ENCODE data around the gene RGMA.
A peak's percentile ranks its signal among the peaks of the same experiment; 100 is the strongest.

RGMA gene

GRCh38 chr15:93037820-93038705 lies 50.9 kb downstream of the RGMA start:
- Histone ChIP-seq H3K27me3 (replicated peaks) (no peaks in the 10 kb centered on the region), H3K27ac (no peak overlapping the region), H3K36me3 (replicated peaks) (no peaks in the 10 kb centered on the region), H3K4me3 (ENCODE audit: low read depth, low read length) (no peak overlapping the region)
- DNase-seq, result no peak
- TF ChIP-seq CTCF (IDR thresholded peaks at IDR 0.05; ENCODE audit: low read depth, low read length, missing control alignments), result no peak
- in situ Hi-C loops (cut with HindIII; ENCODE audit: low pct_ligation_motif_present, low sequenced_read_pairs), result no loop called here

GRCh38 chr15:93036951-93037819 lies 51.8 kb downstream of the RGMA start:
- no peaks in the 10 kb centered on the region for H3K27me3 ChIP-seq (replicated peaks)
- DNase-seq, result peak; percentile 25
- in situ Hi-C loops (cut with HindIII; ENCODE audit: low pct_ligation_motif_present, low sequenced_read_pairs), result no loop called here
- no peaks in the 10 kb centered on the region for H3K36me3 ChIP-seq (replicated peaks)
- no peak overlapping the region for H3K27ac ChIP-seq
- no peak overlapping the region for H3K4me3 ChIP-seq (ENCODE audit: low read depth, low read length)
- peak; percentile 47 for TF ChIP-seq CTCF (IDR thresholded peaks at IDR 0.05; ENCODE audit: low read depth, low read length, missing control alignments)

GRCh38 chr15:93035953-93036810 lies 52.8 kb downstream of the RGMA start:
- peak; percentile 74 for TF ChIP-seq CTCF (IDR thresholded peaks at IDR 0.05; ENCODE audit: low read depth, low read length, missing control alignments)
- in situ Hi-C loops (cut with HindIII; ENCODE audit: low pct_ligation_motif_present, low sequenced_read_pairs), result no loop called here
- Histone ChIP-seq H3K4me3 (ENCODE audit: low read depth, low read length) (no peak overlapping the region), H3K27me3 (replicated peaks) (no peaks in the 10 kb centered on the region), H3K27ac (no peak overlapping the region), H3K36me3 (replicated peaks) (no peaks in the 10 kb centered on the region)
- no peak for DNase-seq

DNA sequence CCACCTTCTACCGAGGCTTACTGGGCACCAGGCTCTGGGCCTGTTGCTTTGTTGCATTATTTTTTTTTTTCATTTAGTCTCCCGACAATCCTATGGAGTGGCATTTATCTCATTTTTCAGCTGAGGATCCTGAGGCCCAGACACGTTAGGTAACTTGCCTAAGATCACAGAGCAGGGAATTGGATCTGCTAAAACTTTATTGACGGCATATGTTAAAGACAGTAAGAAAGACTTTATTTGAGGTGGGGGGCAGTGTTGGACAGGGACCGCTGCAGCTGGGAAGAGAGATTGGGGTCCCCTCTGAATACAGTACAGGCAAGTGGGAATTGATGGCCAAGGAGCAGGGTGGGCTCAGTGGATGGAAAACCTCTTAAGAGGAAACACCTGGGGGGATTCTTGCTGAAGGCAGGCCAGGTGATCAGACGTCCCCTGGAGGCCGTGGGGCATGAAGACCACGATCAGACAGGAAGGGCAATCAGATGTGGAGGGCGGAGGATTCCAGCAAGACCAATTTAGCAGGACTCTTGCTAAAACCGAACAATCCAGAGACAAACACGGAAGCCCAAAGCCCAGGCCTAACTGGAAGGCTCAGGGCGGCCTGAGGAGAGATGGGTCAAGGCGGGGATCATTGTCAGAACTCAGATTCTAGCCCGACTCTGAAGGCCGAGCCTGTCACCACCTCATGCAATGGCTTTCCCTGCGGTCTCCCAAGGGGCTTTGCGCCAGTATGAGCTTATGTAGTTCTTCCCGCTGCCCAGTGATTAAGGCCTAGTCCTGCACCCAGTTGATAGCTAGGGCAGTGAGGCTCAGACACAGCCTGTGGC lies 53.7 kb downstream of the RGMA start:
- DNase-seq, result no peak
- TF ChIP-seq CTCF (IDR thresholded peaks at IDR 0.05; ENCODE audit: low read depth, low read length, missing control alignments), result no peak
- H3K4me3 ChIP-seq (ENCODE audit: low read depth, low read length), result no peak overlapping the region
- in situ Hi-C loops (cut with HindIII; ENCODE audit: low pct_ligation_motif_present, low sequenced_read_pairs), result no loop called here
- H3K27ac ChIP-seq, result no peak overlapping the region
- no peaks in the 10 kb centered on the region for H3K27me3 ChIP-seq (replicated peaks)
- H3K36me3 ChIP-seq (replicated peaks), result no peaks in the 10 kb centered on the region

DNA sequence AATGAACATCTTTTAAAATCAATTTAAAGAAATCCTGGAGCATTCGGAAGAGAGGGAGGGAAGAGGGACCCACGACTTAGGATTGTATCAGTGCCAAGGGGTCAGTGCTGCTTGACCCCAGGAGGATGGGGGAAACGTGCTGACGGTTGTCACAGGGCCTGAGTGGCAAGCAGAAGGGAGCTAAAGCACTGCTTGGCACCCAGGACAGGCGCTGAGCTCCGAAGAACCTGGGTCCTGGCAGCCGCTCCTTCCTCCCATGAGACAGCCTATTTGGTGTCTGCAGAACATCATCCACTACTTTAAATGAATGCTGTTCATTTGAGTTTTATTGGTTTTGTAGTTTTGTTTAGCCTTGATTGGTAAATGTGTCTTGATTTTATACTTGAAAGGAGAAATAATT lies 54.5 kb downstream of the RGMA start:
- no peak for DNase-seq
- peaks cover under 1% of the 10 kb centered on the region for H3K36me3 ChIP-seq (replicated peaks)
- H3K27ac ChIP-seq, result no peak overlapping the region
- TF ChIP-seq CTCF (IDR thresholded peaks at IDR 0.05; ENCODE audit: low read depth, low read length, missing control alignments), result no peak
- in situ Hi-C loops (cut with HindIII; ENCODE audit: low pct_ligation_motif_present, low sequenced_read_pairs), result no loop called here
- no peak overlapping the region for H3K4me3 ChIP-seq (ENCODE audit: low read depth, low read length)
- H3K27me3 ChIP-seq (replicated peaks), result no peaks in the 10 kb centered on the region
